Gastroesophageal sphincter (tissue), 4 donors: ENCODE measurements around the gene TBC1D23. TPM values are rescaled to one million over a fixed set of nuclear protein-coding genes. Genes with fewer than 3 reads are reported as not detected.
A peak's percentile ranks its signal among the peaks of the same experiment; 100 is the strongest.

ENCODE experiments used
- ATAC-seq: fragments of 150-250 bp; one replicate; pipeline ENCODE4 v1.9.1; 2016; ENCODE audit warnings: mild to moderate bottlenecking, moderate library complexity
- H3K27ac ChIP-seq, 4 donors: fragments of 200-600 bp; sonication (generic) in 3 of 4; 1 replicate in 3 of 4; 2 replicates in 1 of 4; pipeline ENCODE4 v1.5.1; 2016 to 2019
- H3K27me3 ChIP-seq: fragments of 200-600 bp; sonication (generic); one replicate; pipeline ENCODE4 v1.5.1; 2019
- H3K36me3 ChIP-seq, 2 donors: fragments of 200-600 bp; sonication (generic); one replicate each; pipeline ENCODE4 v1.5.1; 2019; ENCODE audit warnings: control low read depth in 1 of 2
- H3K4me1 ChIP-seq, 3 donors: fragments of 200-600 bp; sonication (generic); 1 replicate in 2 of 3; 2 replicates in 1 of 3; pipeline ENCODE4 v1.5.1; 2016 to 2019; ENCODE audit warnings: control low read depth in 2 of 3
- H3K4me3 ChIP-seq, 2 donors: fragments of 200-600 bp; sonication (generic); one replicate each; pipeline ENCODE4 v1.5.1; 2019; ENCODE audit warnings: mild to moderate bottlenecking in 1 of 2, moderate library complexity in 1 of 2
- H3K9me3 ChIP-seq, 3 donors: fragments of 200-600 bp; sonication (generic); one replicate each; pipeline ENCODE4 v1.5.1; 2017 to 2019; ENCODE audit warnings: control low read depth in 2 of 3
- CTCF ChIP-seq, 4 experiments: fragments of 200-600 bp in 2 of 4; fragments of 450-650 bp in 2 of 4; sonication (generic) in 1 of 4; IDR thresholded peaks; one replicate each; pipeline ENCODE4 v1.5.1; 2017 to 2019; ENCODE audit warnings: antibody characterized with exemption in 4 of 4, mild to moderate bottlenecking in 2 of 4, moderate library complexity in 2 of 4
- EP300 ChIP-seq: sonication (generic); formaldehyde crosslinking; IDR thresholded peaks from one replicate; pipeline ENCODE4 v1.6.1; 2017; ENCODE audit warnings: antibody characterized with exemption, mild to moderate bottlenecking
- POLR2A ChIP-seq, 2 donors: fragments of 450-650 bp; IDR thresholded peaks; one replicate each; pipeline ENCODE4 v1.6.1; 2017; ENCODE audit warnings: antibody characterized with exemption in 2 of 2, mild to moderate bottlenecking in 2 of 2, moderate library complexity in 1 of 2
- POLR2AphosphoS5 ChIP-seq: sonication (generic); formaldehyde crosslinking; IDR thresholded peaks from one replicate; pipeline ENCODE4 v1.6.1; 2017; ENCODE audit warnings: antibody characterized with exemption
- WGBS, 2 donors: methylation state at CpG; one replicate each; pipeline ENCODE4 v1.1.5; 2018; ENCODE audit warnings: low coverage in 1 of 2; 5-methylcytosine and 5-hydroxymethylcytosine counted together
- total RNA-seq, 4 donors: library from RNA; depleted of rRNA; stranded (reverse); fragments of >200 nt; gene quantifications; one replicate each; pipeline ENCODE4 v1.1.0, GENCODE V29; 2016

TBC1D23 gene
- total RNA-seq, 4 donors from 2014 or later, result 23.9 to 37.2 (median 34.0) TPM

- Histone ChIP-seq H3K4me3 (no peak overlapping the region), H3K36me3 (peaks cover 0 to 98% of the 10 kb centered on the region in 2 donors), H3K27me3 (no peaks in the 10 kb centered on the region), H3K27ac (no peak overlapping the region), H3K9me3 (no peaks in the 10 kb centered on the region), H3K4me1 (peaks cover 0 to 3% (median 0%) of the 10 kb centered on the region in 3 donors)
- ATAC-seq, result no peak
- TF ChIP-seq POLR2AphosphoS5, result no peak
- TF ChIP-seq POLR2A (IDR thresholded peaks at IDR 0.05), result no peak
- TF ChIP-seq EP300, result no peak
- TF ChIP-seq CTCF (IDR thresholded peaks at IDR 0.05), result no peak
- 71 to 83% methylated on average over 1 of the region's 1 CpG for WGBS, 2 donors
Measured at GRCh38 chr3:100306695-100307094, 45.9 kb downstream of the TBC1D23 start.

- ATAC-seq, result no peak
- no peaks in the 10 kb centered on the region for H3K9me3 ChIP-seq
- H3K4me1 ChIP-seq, result peaks cover 0 to 3% (median 0%) of the 10 kb centered on the region in 3 donors
- peaks cover 0 to 77% of the 10 kb centered on the region in 2 donors for H3K36me3 ChIP-seq
- 82 to 83% methylated on average over 3 of the region's 3 CpGs for WGBS, 2 donors
- H3K27me3 ChIP-seq, result no peaks in the 10 kb centered on the region
- no peak for TF ChIP-seq CTCF (IDR thresholded peaks at IDR 0.05)
- TF ChIP-seq EP300, result no peak
- TF ChIP-seq POLR2A (IDR thresholded peaks at IDR 0.05), result no peak
- TF ChIP-seq POLR2AphosphoS5, result no peak
- H3K4me3 ChIP-seq, result no peak overlapping the region
- H3K27ac ChIP-seq, result no peak overlapping the region
Measured at GRCh38 chr3:100310355-100310965, 49.7 kb downstream of the TBC1D23 start.

- no peak for TF ChIP-seq POLR2AphosphoS5
- no peak for TF ChIP-seq EP300
- TF ChIP-seq POLR2A (IDR thresholded peaks at IDR 0.05), result no peak
- no peak for TF ChIP-seq CTCF (IDR thresholded peaks at IDR 0.05)
- Histone ChIP-seq H3K9me3 (no peaks in the 10 kb centered on the region), H3K27ac (no peak overlapping the region), H3K36me3 (peaks cover 0 to 77% of the 10 kb centered on the region in 2 donors), H3K4me3 (no peak overlapping the region), H3K4me1 (peaks cover 0 to 3% (median 0%) of the 10 kb centered on the region in 3 donors), H3K27me3 (no peaks in the 10 kb centered on the region)
- whole genome bisulfite sequencing, 2 donors, result 38 to 57% methylated on average over 1 to 2 of the region's 2 CpGs
- ATAC-seq, result no peak
Measured at GRCh38 chr3:100311011-100311410, 50.2 kb downstream of the TBC1D23 start.

GRCh38 chr3:100316641-100317069 lies 55.9 kb downstream of the TBC1D23 start:
- no peaks in the 10 kb centered on the region for H3K27me3 ChIP-seq
- peaks cover 0 to 64% of the 10 kb centered on the region in 2 donors for H3K36me3 ChIP-seq
- whole genome bisulfite sequencing, 2 donors, result 16 to 57% methylated on average over 3 to 8 of the region's 8 CpGs
- no peak overlapping the region for H3K4me3 ChIP-seq
- H3K9me3 ChIP-seq, result no peaks in the 10 kb centered on the region
- TF ChIP-seq CTCF (IDR thresholded peaks at IDR 0.05) (peak; percentile 40 to 80 (median 76)), EP300 (no peak)
- peak; percentile 82 for ATAC-seq
- H3K4me1 ChIP-seq, result peaks cover 0 to 7% (median 0%) of the 10 kb centered on the region in 3 donors
- H3K27ac ChIP-seq, result peak overlapping the region in 1 of 4 donors; percentile 49

GRCh38 chr3:100317912-100318311 lies 57.1 kb downstream of the TBC1D23 start:
- WGBS, 2 donors, result 54 to 57% methylated on average over 2 of the region's 2 CpGs
- Histone ChIP-seq H3K9me3 (no peaks in the 10 kb centered on the region), H3K4me3 (no peak overlapping the region), H3K27ac (no peak overlapping the region), H3K36me3 (peaks cover 0 to 62% of the 10 kb centered on the region in 2 donors), H3K27me3 (no peaks in the 10 kb centered on the region), H3K4me1 (peaks cover 0 to 7% (median 0%) of the 10 kb centered on the region in 3 donors)
- ATAC-seq, result no peak
- TF ChIP-seq CTCF (IDR thresholded peaks at IDR 0.05), result no peak
- TF ChIP-seq POLR2A (IDR thresholded peaks at IDR 0.05), result no peak
